ENCODE data around the gene ECSCR. TPM values are rescaled to one million over a fixed set of nuclear protein-coding genes. Genes with fewer than 3 reads are reported as not detected.

ECSCR gene
- total RNA-seq, 1 donor from 2014 or later: 0.76 TPM

Other genes with a start within 250 kb of the ECSCR start
- gene MATR3, start 169.0 kb downstream of the ECSCR start, total RNA-seq: 229 and 245 TPM in 2 replicates
- gene PAIP2, start 120.9 kb downstream of the ECSCR start, total RNA-seq: 94.8 and 95.3 TPM in 2 replicates
- gene SLC23A1, start 79.4 kb downstream of the ECSCR start, total RNA-seq: 4.0 and 5.9 TPM in 2 replicates
- gene MZB1, start 72.8 kb downstream of the ECSCR start, total RNA-seq: 83.6 and 83.7 TPM in 2 replicates
- gene PROB1, start 67.6 kb downstream of the ECSCR start, total RNA-seq: 5.2 TPM in 2 replicates
- gene SPATA24, start 58.7 kb downstream of the ECSCR start, total RNA-seq: 4.4 and 6.4 TPM in 2 replicates
- gene DNAJC18, start 23.2 kb downstream of the ECSCR start, total RNA-seq: 13.4 and 19.1 TPM in 2 replicates
- 0.54 and 0.68 TPM in 2 replicates for gene SMIM33, start 8.3 kb upstream of the ECSCR start, total RNA-seq
- 269 and 271 TPM in 2 replicates for gene STING1, start 20.0 kb upstream of the ECSCR start, total RNA-seq
- 221 and 229 TPM in 2 replicates for gene UBE2D2, start 98.6 kb upstream of the ECSCR start, total RNA-seq
- 0.85 and 1.5 TPM in 2 replicates for gene CXXC5, start 185.6 kb upstream of the ECSCR start, total RNA-seq

Data from T-helper 1 cell treated with Interleukin-12 subunit alpha and Interleukin-12 subunit beta and Interleukin-4 antibody, amounts not matched to agents 30 ng/mL and 1 ng/mL, for 36 hours (primary cell).